Cerebellar cortex (tissue), 1 donor: ENCODE results near the gene NPHP4.
"Not testable (repeated sequence)": the region's sequence is repeated elsewhere in the genome, so short reads cannot be mapped to it uniquely, and the experiment has no call there.

Experiments
- DNase-seq: peaks from one replicate; pipeline ENCODE4 v3.0.0-alpha.2; 2015; ENCODE audit warnings: low spot score

NPHP4 gene

DNA sequence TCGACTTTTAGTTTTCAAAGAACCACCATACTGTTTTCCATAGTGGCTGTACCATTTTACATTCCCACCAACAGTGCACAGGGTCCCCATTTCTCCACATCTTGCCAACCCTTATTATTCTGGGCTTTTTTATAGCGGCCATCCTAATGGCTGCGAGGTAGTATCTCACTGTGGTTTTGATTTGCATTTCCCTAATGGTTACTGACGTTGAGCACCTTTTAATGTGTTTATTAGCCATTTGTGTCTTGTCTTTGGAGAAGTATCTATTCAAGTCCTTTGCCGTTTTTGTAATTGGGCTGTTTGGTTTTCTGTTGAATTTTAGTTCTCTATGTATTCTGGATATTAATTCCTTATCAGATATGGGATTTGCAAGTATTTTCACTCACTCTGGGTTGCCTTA is 31.1 kb upstream of the NPHP4 start:
- no peak for DNase-seq

DNA sequence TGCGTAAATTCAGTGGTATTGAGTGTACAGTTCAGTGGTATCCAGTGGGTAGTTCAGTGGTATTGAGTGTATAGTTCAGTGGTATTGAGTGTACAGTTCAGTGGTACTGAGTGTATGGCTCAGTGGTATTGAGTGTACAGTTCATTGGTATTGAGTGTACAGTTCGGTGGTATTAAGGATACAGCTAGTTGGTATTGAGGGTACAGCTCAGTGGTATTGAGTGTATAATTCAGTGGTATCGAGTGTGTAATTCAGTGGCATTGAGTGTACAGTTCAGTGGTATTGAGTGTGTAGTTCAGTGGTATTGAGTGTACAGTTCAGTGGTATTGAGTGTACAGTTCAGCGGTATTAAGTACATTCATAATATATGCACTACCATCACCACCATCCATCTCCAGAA is 30.0 kb upstream of the NPHP4 start:
- DNase-seq: no peak

DNA sequence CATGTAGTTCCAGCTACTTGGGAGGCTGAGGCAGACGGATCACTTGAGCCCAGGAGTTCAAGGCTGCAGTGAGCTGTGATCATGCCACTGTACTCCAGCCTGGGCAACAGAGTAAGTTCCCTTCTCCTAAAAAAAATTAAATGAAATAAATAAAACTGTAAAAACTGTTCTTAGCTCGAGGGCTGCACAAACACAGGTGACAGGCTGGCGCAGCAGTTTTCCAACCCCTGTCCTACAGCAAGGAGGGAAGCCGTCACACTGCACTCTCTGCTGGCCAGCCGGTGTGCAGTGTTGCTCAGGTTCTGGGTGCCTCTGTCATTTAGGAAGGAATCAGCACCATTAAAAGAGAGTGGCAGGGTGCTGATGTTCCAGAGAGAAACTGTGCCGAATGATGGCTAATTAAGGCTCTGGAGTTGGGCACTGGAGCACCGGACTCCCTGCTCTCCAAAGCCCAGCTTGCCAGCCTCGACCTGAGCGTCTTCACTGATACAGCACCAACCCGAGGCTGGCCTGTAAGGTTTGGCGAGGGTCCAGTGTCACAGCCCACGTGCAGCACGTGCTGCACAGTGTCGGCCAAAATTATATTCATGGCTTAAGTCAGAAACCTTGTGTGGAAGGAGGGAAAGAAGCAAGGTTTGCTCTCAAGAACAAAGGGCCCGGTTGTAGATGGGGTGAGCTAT is 27.1 kb upstream of the NPHP4 start:
- no peak for DNase-seq

DNA sequence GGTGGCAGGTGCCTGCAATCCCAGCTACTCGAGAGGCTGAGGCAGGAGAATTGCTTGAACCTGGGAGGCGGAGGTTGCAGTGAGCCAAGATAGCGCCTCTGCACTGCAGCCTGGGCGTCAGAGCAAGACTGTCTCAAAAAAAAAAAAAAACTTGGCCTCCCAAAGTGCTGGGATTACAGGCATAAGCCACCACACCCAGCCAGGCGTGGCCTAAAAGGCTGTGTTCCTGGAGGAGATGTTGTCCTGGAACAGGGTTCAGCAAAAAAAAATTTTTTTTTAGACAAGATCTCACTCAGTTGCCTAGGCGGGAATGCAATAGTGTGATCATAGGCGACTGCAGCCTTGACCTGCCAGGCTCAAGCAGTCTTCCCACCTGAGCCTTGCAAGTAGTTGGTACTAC is 25.4 kb upstream of the NPHP4 start:
- DNase-seq: not testable (repeated sequence)

DNA sequence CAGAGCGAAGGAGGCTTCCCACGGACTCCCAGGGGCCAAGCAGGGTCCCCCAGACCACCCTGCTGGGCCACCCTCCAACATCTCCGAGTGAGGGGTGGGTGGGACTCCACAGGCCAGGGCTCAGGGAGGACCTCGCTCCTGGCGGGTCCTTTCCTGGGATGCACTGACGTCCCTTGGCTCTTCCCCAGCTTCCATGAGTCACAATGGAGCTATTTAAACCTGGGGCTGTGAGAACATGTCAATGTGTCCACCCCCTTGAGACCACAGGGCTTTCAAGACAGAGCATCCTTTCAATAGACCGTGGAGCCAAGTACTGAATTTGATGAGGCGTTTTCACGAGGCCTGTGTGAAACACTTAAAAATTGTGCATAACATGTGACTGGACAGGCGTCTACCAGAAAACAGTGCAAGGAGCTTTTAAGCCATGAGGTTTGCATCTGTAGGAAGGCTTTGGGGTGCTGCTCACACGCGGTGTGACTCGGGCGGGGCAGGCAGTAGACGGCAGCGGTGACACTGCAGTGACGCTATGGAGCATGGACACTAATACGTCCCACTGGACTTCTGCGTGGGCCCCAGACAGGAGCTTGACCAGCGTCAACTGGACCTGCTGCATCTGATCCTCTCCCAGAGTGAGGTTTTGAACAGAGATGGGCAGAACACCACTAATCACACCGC is 24.1 kb upstream of the NPHP4 start:
- no peak for DNase-seq

DNA sequence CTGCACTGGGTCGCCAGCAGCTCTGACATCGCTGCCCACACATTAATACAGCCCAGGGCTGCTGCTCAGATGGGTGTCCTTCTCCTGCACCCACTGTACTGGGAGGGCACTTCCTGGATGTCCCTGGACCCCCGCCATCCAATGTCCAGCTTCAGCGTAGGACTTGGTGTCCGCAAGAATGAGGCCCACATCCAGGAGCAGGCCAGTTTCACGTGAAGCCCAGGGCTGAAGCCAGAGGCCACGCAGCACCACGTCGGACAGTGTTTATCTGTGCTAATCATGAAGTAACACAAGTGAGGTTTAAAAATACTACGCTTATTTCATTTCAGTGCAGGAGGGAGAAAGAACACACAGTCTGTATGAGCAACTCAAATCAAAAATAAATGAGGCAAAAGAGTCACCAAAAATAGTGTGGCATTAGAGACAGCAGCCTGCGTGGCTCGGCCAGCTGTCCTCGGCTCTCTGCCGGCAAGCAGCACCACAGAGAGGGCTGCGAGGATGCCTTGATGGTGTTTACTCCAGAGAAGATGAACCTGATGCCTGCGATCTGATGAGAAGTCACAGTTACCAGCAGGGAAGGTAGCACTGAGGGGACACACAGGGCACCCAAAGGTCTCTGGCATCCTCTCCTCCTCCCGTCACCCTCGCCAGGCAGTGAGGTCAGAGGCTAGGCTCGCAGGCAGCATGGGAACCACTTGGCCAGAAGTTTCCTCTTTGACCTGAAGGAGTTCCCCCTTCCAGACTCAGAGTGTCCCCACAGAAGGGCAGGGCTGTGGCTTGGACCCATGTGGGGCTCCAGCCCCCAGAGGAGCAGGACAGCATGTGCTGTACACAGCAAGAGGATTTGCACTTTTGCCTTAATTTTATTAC is 22.1 kb upstream of the NPHP4 start:
- peak; percentile 64 for DNase-seq

DNA sequence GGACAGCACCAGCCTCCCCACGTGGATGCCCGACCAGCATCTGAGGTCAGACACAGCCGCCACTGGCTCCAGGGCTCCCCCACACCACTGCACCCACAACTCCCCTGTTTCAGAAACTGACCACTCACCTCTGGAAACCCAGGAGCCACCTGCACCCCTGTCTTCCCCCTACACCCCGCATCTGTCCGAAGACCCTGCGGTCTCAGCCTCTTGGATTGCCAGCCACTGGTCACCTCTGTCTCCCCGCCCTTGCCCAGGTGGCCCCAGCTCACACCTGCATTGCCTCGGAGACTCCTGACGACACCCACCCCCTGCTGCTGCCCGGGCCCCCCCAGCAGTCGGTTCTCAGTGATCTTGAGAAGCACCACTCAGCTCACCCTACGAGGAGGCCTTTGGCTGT is 21.3 kb upstream of the NPHP4 start:
- DNase-seq: no peak

DNA sequence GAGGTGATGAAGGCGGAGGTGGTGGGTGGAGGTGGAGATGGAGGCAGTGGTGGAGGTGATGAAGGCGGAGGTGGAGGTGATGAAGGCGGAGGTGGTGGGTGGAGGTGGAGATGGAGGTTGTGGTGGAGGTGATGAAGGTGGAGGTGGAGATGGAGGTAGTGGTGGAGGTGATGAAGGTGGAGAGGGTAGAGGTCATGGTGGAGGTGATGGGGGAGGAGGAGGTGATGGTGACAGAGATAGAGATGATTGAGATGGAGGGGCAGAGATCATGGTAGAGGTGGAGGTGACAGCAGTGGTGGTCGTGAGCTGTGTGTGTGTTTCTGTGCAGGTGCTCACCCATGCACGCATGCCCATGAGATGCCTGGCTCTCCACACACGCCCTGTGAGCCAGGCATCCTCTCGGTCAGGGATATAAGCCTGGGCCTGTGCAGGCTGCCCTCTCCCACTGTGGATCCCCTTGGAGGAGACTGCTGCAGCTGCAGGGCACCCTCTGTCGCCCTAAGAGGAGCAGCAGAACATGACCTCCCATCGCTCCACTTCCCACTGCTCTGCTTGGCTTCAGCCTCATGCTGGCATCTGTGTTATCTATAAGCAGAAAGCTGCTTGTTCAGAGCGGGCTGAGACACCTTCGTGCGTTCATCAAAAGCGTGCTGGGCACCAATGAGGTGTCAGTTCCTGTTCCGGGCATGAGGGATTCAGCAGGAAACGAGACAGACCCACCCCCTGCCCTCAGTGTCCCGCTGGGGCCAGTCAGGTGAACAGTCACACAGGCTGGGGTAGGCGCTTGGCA is 20.5 kb upstream of the NPHP4 start:
- DNase-seq: no peak

DNA sequence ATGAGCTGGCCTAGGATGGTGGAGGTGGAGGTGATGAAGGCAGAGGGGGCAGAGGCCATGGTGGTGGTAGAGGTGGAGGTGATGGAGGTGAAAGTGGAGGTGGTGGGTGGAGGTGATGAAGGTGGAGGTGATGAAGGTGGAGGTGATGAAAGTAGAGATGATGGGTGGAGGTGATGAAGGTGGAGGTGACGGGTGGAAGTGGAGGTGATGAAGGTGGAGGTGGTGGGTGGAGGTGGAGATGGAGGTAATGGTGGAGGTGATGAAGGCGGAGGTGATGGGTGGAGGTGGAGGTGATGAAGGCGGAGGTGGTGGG is 19.7 kb upstream of the NPHP4 start:
- no peak for DNase-seq

DNA sequence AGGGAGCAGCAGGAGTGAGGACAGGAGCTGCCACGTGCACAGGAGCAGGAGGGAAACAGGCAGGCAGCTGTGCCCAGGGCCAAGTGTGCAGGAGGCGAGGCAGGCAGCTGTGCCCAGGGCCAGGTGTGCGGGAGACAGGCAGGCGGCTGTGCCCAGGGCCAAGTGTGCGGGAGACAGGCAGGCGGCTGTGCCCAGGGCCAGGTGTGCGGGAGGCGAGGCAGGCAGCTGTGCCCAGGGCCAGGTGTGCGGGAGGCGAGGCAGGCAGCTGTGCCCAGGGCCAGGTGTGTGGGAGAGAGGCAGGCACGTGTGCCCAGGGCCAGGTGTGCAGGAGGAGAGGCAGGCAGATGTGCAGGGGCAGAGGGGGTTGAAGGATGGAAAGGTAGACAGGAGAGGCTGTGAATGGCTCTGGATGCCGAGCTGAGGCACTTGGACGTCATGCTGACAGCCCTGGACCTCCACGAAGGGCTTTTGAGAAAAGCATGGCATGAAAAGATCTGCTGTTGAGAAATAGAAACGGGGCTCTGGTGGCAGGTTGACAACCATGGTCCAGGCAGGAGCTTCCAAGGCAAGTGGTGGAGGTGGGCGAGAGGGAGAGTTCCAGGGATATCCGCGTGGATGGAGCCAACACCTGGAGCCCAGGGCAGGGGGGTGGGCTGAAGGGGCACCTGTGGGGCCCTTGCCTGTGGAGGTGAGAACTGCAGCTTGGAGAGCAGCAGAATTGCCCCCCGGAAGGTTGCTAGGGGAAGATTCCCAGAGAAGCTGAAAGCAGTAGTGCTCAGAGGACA is 19.1 kb upstream of the NPHP4 start:
- DNase-seq: no peak

DNA sequence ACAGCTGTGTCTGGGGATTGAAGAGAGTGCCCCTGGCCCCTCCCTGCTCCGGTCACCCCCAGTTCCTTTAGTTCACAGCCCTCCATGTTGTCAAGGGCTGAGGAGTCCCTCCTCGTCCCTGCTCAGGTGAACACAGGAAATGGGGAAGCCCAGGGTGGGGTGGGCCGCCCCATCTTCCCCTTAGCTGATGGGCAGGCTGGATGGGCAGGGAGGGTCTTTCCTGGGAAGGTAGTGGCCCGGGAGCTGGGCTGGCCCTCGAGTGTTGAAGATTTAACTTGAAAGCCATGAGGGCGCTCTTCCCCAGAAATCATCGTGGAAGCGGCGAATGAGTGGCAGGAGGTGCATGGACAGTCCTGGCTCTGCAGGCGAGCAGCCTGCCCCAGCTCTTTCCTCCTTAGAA is 18.3 kb upstream of the NPHP4 start:
- no peak for DNase-seq

DNA sequence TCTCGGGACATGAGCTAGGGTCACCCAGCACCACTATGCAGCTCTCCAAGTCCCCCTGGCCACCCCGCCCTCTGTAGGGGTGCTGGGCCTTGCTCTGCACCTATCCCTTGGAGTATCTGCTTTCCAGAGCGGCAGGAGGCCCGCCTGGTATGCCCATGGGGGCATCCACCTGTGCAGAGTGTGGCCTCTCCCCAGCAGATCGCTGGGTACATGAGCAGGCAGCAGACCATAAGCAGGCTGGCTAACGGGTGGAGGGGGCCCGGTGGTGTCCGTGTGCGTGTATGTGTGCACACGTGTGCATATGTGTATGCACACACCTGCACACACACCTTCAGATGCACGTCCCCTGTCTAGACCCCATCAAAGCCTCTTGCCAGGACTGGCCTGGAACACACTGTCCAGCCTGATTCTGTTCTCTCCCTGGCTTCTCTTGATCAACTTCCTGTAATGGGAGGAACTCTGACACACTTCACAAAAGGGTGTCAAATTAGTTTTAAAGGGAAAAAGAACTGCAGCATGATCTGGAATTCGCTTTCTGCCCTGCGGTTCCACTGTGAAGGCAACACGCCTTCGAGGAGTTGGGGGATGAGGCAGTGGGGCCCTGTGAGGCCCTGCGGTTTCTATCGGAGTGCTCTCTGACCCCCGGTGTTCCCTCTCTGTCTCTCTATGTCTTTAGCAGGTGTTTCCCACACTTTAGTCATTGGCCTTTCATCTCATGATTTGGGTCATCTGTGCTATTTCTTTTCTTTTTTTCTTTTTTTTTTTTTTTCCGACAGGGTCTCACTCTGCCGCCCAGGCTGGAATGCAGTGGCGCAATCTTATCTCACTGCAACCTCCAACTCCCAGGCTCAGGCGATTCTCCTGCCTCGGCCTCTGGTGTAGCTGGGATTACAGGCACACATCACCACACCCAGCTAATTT is 17.2 kb upstream of the NPHP4 start:
- no peak for DNase-seq

DNA sequence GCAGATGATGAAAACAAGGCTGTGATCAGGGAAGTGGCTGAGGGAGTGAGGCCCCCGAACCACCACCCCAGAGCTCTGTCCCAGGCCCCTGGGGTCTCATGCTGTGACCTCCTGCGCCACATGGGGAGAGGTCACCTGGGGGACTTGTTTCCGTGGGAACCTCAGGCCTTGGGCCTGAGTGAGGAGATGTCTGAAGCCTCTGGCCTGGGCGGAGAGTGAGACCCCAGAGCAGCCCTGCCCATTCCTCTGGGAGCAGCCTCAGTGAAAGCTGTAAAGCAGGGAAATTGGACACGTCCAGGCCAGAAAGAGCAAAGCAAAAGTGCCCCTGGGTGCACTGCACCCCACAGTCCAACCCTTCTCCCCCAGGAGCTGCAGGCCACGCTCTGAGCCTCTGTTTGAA is 16.5 kb upstream of the NPHP4 start:
- no peak for DNase-seq

DNA sequence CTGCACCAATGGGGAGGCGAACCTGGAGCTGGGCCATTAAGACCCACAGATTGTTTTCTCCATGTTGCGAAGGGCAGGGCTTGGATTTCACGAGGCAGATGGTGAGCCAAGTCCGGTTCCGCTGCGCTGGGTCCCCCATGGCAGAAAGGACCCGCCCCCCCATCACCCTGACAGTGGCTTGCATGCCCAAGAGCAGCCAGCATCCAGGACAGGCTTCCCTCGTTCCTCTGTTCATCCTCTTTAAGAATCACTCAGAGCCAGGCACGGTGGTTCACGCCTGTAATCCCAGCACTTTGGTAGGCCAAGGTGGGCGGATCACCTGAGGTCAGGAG is 15.8 kb upstream of the NPHP4 start:
- no peak for DNase-seq

DNA sequence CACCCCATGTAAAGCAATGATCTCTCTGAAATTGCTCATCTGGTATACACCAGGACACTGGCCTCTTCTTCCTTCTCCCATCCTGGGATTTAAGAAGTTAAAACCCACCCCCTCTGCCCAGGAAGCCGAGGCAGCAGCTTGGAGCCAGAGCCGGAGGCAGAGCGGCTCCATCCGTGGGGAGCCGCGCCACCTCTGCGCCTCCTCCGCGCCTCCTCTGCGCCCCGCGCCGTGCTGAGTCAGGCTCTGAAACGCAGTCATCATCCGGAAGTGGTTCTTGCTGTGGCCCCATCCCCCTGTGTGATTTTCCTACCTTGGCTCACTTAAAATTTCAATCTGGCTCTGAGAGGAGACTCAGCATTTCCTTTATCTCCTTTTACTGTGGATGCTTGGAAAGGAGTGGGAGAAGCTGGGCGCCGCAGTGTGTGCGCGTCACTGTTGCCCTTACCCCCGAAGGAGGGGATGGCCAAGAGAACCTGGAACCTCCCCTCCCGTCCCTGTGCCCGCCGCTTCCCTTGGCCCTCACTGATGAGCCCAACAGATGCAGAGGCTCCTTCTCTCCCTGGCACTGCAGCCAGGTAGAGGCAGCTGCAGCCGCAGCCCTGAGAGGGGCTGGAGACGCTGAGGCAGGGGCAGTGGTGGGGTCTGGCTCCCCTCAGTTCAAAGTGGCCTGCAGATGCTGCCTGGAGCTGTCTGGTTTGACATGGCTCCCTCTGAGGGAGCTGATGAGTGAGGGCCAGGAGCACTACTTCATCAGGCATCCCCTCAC is 15.3 kb upstream of the NPHP4 start:
- no peak for DNase-seq

DNA sequence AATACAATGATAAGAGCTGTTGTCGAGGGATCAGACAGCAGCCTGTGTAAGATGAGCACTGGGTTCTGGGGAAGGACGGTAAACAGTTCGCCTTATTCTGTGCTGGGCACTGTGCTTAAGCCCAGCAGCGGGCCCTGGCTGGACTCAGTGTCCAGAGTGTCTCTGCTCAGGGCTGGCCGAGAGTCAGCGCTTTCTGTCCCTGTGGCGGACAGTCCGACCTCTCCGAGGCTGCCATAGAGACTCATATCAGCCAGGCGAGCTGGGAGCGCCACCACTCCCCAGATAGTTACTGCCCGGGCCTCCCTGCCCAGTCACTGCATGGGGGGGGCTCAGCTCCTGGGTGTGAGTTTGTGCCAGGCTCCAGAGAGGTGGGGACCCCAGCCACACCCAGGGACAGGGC is 14.7 kb upstream of the NPHP4 start:
- no peak for DNase-seq

DNA sequence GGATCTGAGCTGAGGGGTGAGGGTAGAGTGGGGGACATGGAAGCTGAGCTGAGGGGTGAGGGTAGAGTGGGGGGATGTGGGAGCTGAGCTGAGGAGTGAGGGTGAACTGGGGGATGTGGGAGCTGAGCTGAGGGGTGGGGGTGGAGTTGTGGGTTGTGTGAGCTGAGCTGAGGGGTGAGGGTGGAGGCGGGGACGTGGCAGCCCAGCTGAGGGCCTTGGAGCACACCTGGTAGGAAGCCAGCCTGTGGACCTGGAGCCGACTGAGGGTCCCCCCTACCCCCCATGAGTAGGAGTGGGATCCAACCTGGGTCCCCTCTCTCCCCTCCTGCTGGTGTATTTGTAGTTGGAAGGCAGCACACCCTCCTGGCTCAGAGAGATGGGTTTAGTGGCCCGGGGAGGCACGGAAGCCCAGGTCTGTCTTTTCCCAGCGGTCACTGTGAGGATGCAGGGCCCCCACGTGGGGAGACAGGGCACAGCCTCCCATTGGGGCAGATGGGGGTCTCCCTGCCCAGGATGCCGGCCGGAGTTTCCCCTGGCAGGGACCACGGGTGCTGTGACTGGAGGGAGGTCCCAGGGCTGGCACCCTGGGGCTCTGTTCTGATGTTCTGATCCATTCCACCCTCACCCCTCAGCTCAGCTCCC is 13.2 kb upstream of the NPHP4 start:
- no peak for DNase-seq

DNA sequence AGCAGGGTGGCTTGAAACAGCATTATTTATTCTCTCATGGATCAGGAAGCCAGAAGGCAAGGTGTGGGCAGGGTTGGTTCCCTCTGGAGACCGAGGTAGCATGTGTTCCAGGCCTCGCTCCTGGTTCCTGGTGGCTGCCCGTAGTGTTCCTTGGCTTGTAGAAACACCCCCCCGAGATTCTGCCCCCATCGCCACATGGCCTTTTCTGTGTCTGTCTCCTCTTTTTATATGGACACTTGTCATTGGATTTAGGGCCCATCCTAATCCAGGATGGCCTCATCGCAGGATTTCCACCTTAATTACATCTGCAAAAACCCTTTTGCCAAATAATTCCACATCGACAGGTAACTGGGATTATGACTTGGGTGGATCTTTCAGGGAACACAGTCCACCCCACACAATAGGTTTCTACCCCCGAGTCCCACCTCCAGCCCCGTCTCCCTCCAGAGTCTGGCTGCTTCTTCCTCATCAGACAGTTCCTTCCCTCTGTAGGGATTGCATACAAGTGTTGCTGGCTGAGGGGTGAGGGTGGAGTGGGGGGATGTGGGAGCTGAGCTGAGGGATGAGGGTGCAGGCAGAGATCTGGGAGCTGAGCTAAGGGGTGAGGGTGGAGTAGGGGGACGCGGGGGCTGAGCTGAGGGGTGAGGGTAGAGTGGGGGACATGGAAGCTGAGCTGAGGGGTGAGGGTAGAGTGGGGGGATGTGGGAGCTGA is 12.3 kb upstream of the NPHP4 start:
- no peak for DNase-seq
